Activated CD8-positive, alpha-beta T cell treated with anti-CD3 and anti-CD28 coated beads for 36 hours (primary cell): ENCODE results near the gene NAA38. TPM values are rescaled to one million over a fixed set of nuclear protein-coding genes. Genes with fewer than 3 reads are reported as not detected.

Source experiments
- ATAC-seq: fragments of 200-7000 bp; cut with Tn5 transposase; one replicate; pipeline ENCODE4 v1.10.0; 2021; ENCODE audit warnings: mild to moderate bottlenecking, moderate library complexity
- CTCF ChIA-PET: fragments of 350-600 bp; sonication (Branson Sonifier 250); formaldehyde crosslinking; loops from one replicate; lab custom pipeline; 2021; ENCODE audit warnings: antibody characterized with exemption; lab: Charles Lee
- POLR2A ChIA-PET: fragments of 350-600 bp; sonication (Branson Sonifier 250); formaldehyde crosslinking; loops from one replicate; lab custom pipeline; 2021; ENCODE audit warnings: antibody characterized with exemption; lab: Charles Lee
- DNase-seq: peaks from one replicate; pipeline ENCODE4 v3.0.0-alpha.2; 2020
- H3K27ac Mint-ChIP-seq: one replicate; pipeline ENCODE4 v1.8.0; 2021; ENCODE audit warnings: mild to moderate bottlenecking, mixed read lengths
- H3K27me3 Mint-ChIP-seq: one replicate; pipeline ENCODE4 v1.8.0; 2021; ENCODE audit warnings: mixed read lengths
- H3K36me3 Mint-ChIP-seq: one replicate; pipeline ENCODE4 v1.8.0; 2021; ENCODE audit warnings: low read depth, mixed read lengths
- H3K4me1 Mint-ChIP-seq: one replicate; pipeline ENCODE4 v1.8.0; 2021; ENCODE audit warnings: low read depth, mixed read lengths
- H3K4me3 Mint-ChIP-seq: one replicate; pipeline ENCODE4 v1.8.0; 2021; ENCODE audit warnings: mild to moderate bottlenecking, moderate library complexity, mixed read lengths
- H3K9me3 Mint-ChIP-seq: one replicate; pipeline ENCODE4 v1.8.0; 2021; ENCODE audit warnings: mixed read lengths
- CTCF ChIP-seq: fragments of 200-600 bp; IDR thresholded peaks from one replicate; pipeline ENCODE4 v1.8.0; 2022; ENCODE audit warnings: antibody characterized with exemption, mild to moderate bottlenecking
- intact Hi-C: fragments of 100-400 bp; cut with micrococcal nuclease; formaldehyde crosslinking; loops from one replicate; pipeline ENCODE4 v1.10.0; 2022
- total RNA-seq, 2 experiments: library from RNA; stranded (reverse); gene quantifications; one replicate each; pipeline ENCODE4 v1.2.3, GENCODE V29; 2021

NAA38 gene
- total RNA-seq, 2 experiments from 2014 or later = 72.8 to 77.2 TPM

DNA sequence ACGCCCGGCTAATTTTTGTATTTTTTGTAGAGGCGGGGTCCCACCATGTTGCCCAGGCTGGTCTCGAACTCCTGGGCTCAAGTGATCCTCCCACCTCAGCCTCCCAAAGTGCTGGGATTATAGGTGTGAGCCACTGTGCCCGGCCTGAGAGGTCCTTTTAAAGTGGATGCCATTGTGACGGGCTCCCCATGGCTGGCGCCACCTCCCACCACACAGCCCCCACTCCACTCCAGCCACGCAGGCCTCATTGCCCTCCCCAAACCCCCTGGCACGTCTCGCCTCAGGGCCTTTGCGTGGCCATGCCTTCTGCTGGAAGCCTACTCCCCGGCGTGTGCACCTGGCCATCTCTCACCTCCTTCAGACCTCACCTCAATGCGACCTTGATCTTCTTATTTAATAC is 35.2 kb downstream of the NAA38 start:
- ATAC-seq (no peak), DNase-seq (no peak)
- Mint-ChIP-seq H3K4me1 (peaks cover 2% of the 10 kb centered on the region), H3K4me3 (no peak overlapping the region), H3K27ac (no peak overlapping the region), H3K27me3 (peaks cover 2% of the 10 kb centered on the region), H3K9me3 (no peaks in the 10 kb centered on the region), H3K36me3 (no peaks in the 10 kb centered on the region)
- intact Hi-C loops = no loop called here
- no peak for TF ChIP-seq CTCF
- CTCF ChIA-PET = interaction anchor here (0.9 to 4.5 kb wide), 11 partner anchors 9 to 194 kb away, joined by 3 to 50 read pairs (median 5); partner anchors contain the start of gene KDM6B
- POLR2A ChIA-PET = interaction anchor here (0.9 kb wide), 1 partner anchor 14 kb away, joined by 3 read pairs; no protein-coding TSS in a partner anchor

GRCh38 chr17:7820231-7820630 is 37.1 kb downstream of the NAA38 start:
- H3K27ac Mint-ChIP-seq = no peak overlapping the region
- no peaks in the 10 kb centered on the region for H3K36me3 Mint-ChIP-seq
- peaks cover 2% of the 10 kb centered on the region for H3K27me3 Mint-ChIP-seq
- ATAC-seq = no peak
- CTCF ChIA-PET = interaction anchor here (1.1 to 1.9 kb wide), 4 partner anchors 15 to 221 kb away, joined by 3 to 5 read pairs (median 4); partner anchors contain the start of gene NAA38
- no peak for DNase-seq
- H3K4me1 Mint-ChIP-seq = peaks cover 2% of the 10 kb centered on the region
- intact Hi-C loops = no loop called here
- no peak overlapping the region for H3K4me3 Mint-ChIP-seq
- no peak for TF ChIP-seq CTCF
- POLR2A ChIA-PET = no interaction called here
- no peaks in the 10 kb centered on the region for H3K9me3 Mint-ChIP-seq

DNA sequence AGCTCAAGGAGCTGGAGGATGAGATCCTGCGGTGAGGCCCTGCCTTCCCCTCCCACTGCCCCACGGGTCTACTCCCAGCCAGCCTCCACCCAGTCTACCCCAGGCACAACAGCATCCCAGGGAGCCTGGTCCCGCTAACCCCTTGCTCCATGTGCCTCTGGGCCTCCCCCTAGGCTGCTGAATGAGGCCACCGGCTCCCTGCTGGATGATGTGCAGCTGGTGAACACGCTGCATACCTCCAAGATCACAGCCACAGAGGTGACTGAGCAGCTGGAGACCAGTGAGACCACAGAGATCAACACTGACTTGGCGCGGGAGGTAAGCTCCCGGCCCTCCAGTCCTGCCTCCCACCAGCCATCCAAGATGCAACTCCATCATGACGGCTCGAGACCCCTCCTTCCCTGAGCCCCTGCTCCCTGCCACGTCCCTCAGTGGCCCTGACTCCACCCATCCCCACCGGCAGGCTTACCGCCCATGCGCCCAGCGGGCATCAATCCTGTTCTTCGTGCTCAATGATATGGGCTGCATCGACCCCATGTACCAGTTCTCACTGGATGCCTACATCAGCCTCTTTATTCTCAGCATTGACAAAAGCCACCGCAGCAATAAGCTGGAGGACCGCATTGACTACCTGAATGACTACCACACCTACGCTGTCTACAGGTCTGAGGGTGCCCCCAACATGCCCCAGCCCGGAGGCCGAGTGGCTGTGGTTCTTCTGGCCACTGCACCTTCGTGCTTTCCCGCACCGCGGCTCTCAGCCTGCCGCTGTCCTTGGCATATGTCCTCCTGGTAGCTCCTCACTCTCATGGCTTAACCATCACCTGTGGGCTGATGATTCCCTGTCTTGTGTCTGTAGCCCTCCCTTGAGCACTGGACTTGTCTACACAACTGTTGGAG is 38.4 kb downstream of the NAA38 start:
- Mint-ChIP-seq H3K9me3 (no peaks in the 10 kb centered on the region), H3K27ac (no peak overlapping the region), H3K4me3 (no peak overlapping the region), H3K4me1 (no peaks in the 10 kb centered on the region), H3K27me3 (no peaks in the 10 kb centered on the region), H3K36me3 (no peaks in the 10 kb centered on the region)
- CTCF ChIA-PET = interaction anchor here (0.9 to 2.1 kb wide), 7 partner anchors 16 to 222 kb away, joined by 3 to 6 read pairs (median 4); partner anchors contain the start of gene NAA38
- POLR2A ChIA-PET = no interaction called here
- ATAC-seq (no peak), DNase-seq (no peak)
- TF ChIP-seq CTCF = no peak
- intact Hi-C loops = loop anchor here (10.0 kb wide), 1 partner anchor 74 kb away; no protein-coding TSS in a partner anchor

GRCh38 chr17:7818026-7818425 is 39.3 kb downstream of the NAA38 start:
- ATAC-seq = no peak
- no peak for DNase-seq
- no peak for TF ChIP-seq CTCF
- Mint-ChIP-seq H3K27ac (no peak overlapping the region), H3K9me3 (no peaks in the 10 kb centered on the region), H3K4me1 (no peaks in the 10 kb centered on the region), H3K36me3 (no peaks in the 10 kb centered on the region), H3K4me3 (no peak overlapping the region), H3K27me3 (no peaks in the 10 kb centered on the region)
- ChIA-PET POLR2A (no interaction called here), CTCF (interaction anchor here (0.9 to 2.1 kb wide), 2 partner anchors 75 to 172 kb away, joined by 4 to 6 read pairs; no protein-coding TSS in a partner anchor)
- intact Hi-C loops = loop anchor here (10.0 kb wide), 1 partner anchor 73 kb away; no protein-coding TSS in a partner anchor

DNA sequence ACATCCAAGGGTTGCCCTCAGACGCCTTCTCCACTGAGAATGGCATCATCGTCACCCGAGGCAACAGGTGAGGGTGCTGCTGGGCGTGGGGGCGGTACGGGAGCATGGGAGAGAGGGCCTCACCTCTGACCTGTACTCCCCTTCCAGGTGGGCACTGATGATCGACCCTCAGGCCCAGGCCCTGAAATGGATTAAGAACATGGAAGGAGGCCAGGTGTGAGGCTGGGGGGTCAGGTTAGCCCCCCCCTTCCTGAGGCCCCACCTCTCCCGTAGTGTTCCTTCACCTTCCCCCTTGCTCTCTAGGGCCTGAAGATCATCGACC is 39.8 kb downstream of the NAA38 start:
- TF ChIP-seq CTCF = no peak
- DNase-seq = no peak
- POLR2A ChIA-PET = interaction anchor here (0.9 kb wide), 1 partner anchor 25 kb away, joined by 3 read pairs; no protein-coding TSS in a partner anchor
- no peak for ATAC-seq
- Mint-ChIP-seq H3K36me3 (no peaks in the 10 kb centered on the region), H3K4me3 (no peak overlapping the region), H3K9me3 (no peaks in the 10 kb centered on the region), H3K27me3 (no peaks in the 10 kb centered on the region), H3K27ac (no peak overlapping the region), H3K4me1 (no peaks in the 10 kb centered on the region)
- intact Hi-C loops = loop anchor here (10.0 kb wide), 1 partner anchor 73 kb away; no protein-coding TSS in a partner anchor
- CTCF ChIA-PET = interaction anchor here (0.9 to 2.1 kb wide), 3 partner anchors 44 to 173 kb away, joined by 3 to 6 read pairs (median 4); no protein-coding TSS in a partner anchor
